PC-3 (cell line): ENCODE data around the gene RPS6KA6.

ENCODE experiments used
- EZH2 ChIP-seq: fragments of 300-600 bp; sonication (generic); IDR thresholded peaks from one replicate; pipeline ENCODE4 v1.6.1; 2017; ENCODE audit warnings: antibody characterized with exemption, mild to moderate bottlenecking, low read length; ENCODE audit not compliant: unreplicated experiment
- EZH2phosphoT487 ChIP-seq: fragments of 300-600 bp; sonication (generic); IDR thresholded peaks from 2 replicates; pipeline ENCODE4 v1.6.1; 2018; ENCODE audit warnings: mild to moderate bottlenecking, antibody characterized with exemption, low read length, borderline replicate concordance
- TF ChIP-seq, protein P1 (sequence below): fragments of 300-600 bp; sonication (generic); conservative IDR thresholded peaks from 2 replicates; pipeline ENCODE4 v1.5.1; 2017; ENCODE audit warnings: antibody characterized with exemption, low read depth, mild to moderate bottlenecking, low read length

DNA sequence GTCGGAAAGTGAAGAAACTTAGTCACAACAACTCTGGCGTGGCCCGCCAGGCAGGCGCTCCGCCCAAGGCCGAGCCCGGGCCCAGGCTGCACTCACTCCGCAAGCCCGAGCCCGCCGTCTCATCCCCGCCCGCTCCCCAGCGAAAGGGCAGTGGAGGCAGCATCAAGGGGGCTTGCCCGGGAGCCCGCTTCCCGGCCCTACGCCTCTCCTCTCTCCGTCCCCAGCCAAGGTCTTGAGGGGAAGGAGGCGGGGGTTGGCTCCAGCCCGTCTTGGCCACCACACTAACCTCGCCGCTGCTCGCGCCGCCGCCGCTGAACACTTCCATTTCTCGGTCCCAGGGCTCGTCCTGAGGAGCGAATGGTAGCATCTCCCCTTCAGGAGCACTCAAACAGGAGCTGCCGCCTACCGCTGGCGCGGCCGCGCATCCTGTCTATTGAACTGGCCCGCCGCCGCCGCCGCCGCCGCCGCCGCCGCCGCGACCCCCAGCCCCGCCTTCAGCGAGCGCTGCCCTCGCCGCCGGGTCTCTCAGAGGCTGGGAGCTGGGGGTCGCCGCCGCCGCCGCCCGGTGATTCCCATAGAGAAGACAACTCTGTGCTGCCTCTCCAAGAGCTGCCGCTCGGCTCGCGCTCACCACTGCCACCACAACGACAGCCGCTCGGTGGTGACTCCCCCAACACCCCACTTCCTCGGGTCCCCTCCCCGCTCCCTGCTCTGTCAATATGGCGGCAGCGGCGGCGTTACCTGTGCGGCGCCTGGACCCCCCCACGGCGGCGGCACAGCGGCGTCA lies at the start of gene RPS6KA6:
- TF ChIP-seq, protein P1, sequence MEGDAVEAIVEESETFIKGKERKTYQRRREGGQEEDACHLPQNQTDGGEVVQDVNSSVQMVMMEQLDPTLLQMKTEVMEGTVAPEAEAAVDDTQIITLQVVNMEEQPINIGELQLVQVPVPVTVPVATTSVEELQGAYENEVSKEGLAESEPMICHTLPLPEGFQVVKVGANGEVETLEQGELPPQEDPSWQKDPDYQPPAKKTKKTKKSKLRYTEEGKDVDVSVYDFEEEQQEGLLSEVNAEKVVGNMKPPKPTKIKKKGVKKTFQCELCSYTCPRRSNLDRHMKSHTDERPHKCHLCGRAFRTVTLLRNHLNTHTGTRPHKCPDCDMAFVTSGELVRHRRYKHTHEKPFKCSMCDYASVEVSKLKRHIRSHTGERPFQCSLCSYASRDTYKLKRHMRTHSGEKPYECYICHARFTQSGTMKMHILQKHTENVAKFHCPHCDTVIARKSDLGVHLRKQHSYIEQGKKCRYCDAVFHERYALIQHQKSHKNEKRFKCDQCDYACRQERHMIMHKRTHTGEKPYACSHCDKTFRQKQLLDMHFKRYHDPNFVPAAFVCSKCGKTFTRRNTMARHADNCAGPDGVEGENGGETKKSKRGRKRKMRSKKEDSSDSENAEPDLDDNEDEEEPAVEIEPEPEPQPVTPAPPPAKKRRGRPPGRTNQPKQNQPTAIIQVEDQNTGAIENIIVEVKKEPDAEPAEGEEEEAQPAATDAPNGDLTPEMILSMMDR = no peak
- TF ChIP-seq EZH2 = no peak
- TF ChIP-seq EZH2phosphoT487 = no peak
